Measurements from ENCODE around the gene FAM25A. TPM values are rescaled to one million over a fixed set of nuclear protein-coding genes. Genes with fewer than 3 reads are reported as not detected.
"Not testable (repeated sequence)": the region's sequence is repeated elsewhere in the genome, so short reads cannot be mapped to it uniquely, and the experiment has no call there.

Gene FAM25A
- total RNA-seq, 6 experiments from 2014 or later = not detected

DNA sequence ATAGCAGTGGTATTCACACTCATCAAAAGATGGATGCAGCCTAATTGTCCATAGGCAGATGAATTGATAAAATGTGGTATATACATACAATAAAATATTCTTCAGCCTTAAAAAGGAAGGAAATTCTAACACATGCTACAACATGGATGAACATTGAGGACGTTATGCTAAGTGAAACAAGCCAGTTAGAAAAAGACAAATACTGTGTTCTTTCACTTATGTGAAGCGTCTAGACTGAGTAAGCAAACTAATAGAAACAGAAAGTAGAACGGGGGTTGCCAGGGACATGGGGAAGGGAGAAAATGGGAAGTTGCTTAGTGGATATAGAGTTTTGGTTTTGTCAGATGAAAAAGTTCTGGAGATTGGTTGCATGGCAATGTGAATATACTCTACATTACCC is 6.6 kb upstream of the FAM25A start:
- not testable (repeated sequence) for H3K4me3 Mint-ChIP-seq, H3K9me3 Mint-ChIP-seq

DNA sequence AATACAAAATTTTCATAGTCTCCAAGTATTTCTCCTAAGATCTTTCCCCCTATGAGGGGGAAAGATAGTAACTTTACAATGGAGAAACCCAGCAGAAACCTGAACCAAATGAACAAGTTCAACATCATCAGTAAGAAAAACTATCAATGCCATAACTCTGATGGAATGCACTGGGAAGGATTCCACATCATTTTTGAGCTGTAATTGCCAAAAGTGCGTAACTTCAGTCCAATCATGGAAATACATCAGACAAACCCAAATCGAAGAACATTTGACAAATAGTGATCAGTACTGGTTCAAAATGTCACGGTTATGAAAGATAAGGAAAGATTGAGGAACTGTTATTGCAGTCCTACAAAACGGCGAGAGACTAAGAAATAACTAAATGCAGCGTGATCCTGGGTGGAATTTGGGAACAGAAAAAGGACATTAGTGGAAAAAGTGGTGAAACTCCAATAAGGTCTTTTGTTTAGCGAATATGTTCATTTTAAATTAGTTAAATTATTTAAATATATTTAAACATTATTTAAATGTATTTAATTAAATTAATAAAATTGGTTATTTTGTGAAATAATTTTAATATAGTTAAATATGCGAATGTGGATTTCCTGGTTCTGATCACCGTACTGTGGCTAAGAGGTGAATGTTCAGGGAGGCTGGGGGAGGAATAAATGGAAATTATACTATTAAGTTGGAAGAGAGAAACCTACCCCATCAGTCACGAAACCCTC is 4.9 kb upstream of the FAM25A start:
- peaks cover 21% of the 10 kb centered on the region for H3K4me1 Mint-ChIP-seq (ENCODE audit: low read depth)
- H3K4me3 Mint-ChIP-seq; H3K36me3 Mint-ChIP-seq (ENCODE audit: low read depth); H3K9me3 Mint-ChIP-seq; H3K27ac Mint-ChIP-seq; DNase-seq; H3K27me3 Mint-ChIP-seq (ENCODE audit: insufficient read depth): not testable (repeated sequence)

More for the DNA sequence above, 6.6 kb upstream of the FAM25A start:
- peaks cover 21% of the 10 kb centered on the region for H3K4me1 Mint-ChIP-seq (ENCODE audit: low read depth)
- not testable (repeated sequence) for H3K27ac Mint-ChIP-seq; H3K36me3 Mint-ChIP-seq (ENCODE audit: low read depth); DNase-seq; H3K27me3 Mint-ChIP-seq (ENCODE audit: insufficient read depth)

DNA sequence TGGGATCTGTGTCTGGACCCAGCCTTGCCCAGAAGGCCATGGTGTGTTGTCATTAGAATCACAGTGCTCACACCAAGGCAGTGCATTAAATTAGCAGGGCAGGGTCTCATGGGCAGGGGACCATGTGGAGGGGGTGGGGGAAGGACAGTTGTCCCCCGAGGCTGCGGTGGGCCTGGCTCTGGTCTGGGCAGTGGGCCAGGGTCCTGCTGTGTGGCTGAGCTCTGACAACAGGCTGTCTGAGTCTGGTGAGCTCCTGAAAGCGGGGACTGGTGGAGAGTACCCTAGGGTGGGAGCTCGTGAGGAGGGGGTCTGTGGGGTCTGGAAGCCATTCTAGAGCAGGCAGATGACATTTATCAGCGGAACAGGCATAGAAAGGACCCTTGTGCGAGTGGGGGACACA is 2.0 kb upstream of the FAM25A start:
- H3K36me3 Mint-ChIP-seq (ENCODE audit: low read depth); H3K9me3 Mint-ChIP-seq; H3K27me3 Mint-ChIP-seq (ENCODE audit: insufficient read depth); DNase-seq; H3K27ac Mint-ChIP-seq; H3K4me3 Mint-ChIP-seq: not testable (repeated sequence)
- peaks cover 21% of the 10 kb centered on the region for H3K4me1 Mint-ChIP-seq (ENCODE audit: low read depth)

DNA sequence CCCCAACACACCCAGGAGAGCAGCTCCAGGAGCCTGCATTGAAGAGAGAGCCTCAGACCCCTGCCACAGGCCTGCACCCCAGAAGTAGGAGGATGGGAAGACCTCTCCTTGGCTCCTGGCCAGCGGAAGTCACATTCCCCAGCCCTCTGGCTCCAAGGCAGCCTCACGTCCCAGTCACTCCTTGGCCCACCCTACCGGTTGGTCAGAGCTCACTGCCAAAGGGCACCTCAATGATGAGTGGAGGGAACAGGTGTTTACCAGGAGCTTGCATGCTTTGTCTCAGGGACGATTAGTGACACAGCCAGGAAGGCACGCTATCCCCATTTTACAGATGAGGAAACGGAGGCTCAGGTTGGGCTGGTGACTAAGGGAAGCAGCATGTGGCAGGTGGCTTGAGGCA is 1.0 kb upstream of the FAM25A start:
- not testable (repeated sequence) for DNase-seq; H3K27me3 Mint-ChIP-seq (ENCODE audit: insufficient read depth); H3K9me3 Mint-ChIP-seq; H3K36me3 Mint-ChIP-seq (ENCODE audit: low read depth); H3K27ac Mint-ChIP-seq; H3K4me3 Mint-ChIP-seq
- H3K4me1 Mint-ChIP-seq (ENCODE audit: low read depth) = peaks cover 21% of the 10 kb centered on the region

- not testable (repeated sequence) for DNase-seq; H3K27me3 Mint-ChIP-seq (ENCODE audit: insufficient read depth); H3K4me3 Mint-ChIP-seq; H3K9me3 Mint-ChIP-seq; H3K27ac Mint-ChIP-seq; H3K36me3 Mint-ChIP-seq (ENCODE audit: low read depth)
- peaks cover 24% of the 10 kb centered on the region for H3K4me1 Mint-ChIP-seq (ENCODE audit: low read depth)
Measured at GRCh38 chr10:87019504-87019903, 590 bp upstream of the FAM25A start.

DNA sequence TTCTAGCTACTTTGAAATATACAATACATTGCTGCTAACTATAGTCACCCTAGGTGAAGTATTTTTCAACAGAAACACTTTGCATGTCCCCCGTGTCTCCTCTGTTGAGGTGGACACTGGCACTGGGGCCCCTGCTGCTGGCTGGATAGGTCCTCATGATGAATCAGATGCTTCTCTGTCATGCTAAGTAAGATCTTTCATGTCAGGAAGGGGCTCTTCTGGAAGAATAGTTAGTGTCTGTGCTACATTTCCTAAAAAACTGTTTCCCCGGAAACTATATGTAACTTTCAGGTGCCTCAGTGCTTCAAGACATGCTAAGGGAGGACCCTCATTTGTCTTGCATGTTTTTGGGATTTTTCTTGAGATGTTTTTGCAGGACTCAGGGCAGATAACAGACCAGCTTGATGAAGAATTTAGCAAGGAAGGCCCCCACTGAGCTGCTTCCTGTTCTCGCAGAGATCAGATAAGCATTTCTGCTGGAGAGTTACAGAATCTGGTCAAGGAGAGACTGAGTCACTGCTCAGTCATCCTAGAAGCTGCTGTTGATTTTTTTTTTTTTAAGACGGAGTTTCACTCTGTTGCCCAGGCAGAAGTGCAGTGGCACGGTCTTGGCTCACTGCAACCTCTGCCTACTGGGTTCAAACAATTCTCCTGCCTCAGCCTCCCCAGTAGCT is 5.3 kb downstream of the FAM25A start:
- DNase-seq = peak; percentile 83
- Mint-ChIP-seq H3K4me1 (ENCODE audit: low read depth) (peaks cover 21% of the 10 kb centered on the region), H3K4me3 (peak overlapping the region; percentile 73), H3K27ac (peak overlapping the region; percentile 88)
- H3K9me3 Mint-ChIP-seq; H3K27me3 Mint-ChIP-seq (ENCODE audit: insufficient read depth); H3K36me3 Mint-ChIP-seq (ENCODE audit: low read depth): not testable (repeated sequence)

GRCh38 chr10:87026747-87027508 is 6.8 kb downstream of the FAM25A start:
- H3K36me3 Mint-ChIP-seq (ENCODE audit: low read depth); DNase-seq; H3K9me3 Mint-ChIP-seq; H3K27me3 Mint-ChIP-seq (ENCODE audit: insufficient read depth); H3K27ac Mint-ChIP-seq; H3K4me3 Mint-ChIP-seq: not testable (repeated sequence)
- peaks cover 21% of the 10 kb centered on the region for H3K4me1 Mint-ChIP-seq (ENCODE audit: low read depth)

- not testable (repeated sequence) for H3K4me3 Mint-ChIP-seq; H3K27me3 Mint-ChIP-seq (ENCODE audit: insufficient read depth); H3K27ac Mint-ChIP-seq; H3K36me3 Mint-ChIP-seq (ENCODE audit: low read depth); H3K9me3 Mint-ChIP-seq; DNase-seq
- H3K4me1 Mint-ChIP-seq (ENCODE audit: low read depth) = peaks cover 13% of the 10 kb centered on the region
Measured at GRCh38 chr10:87030419-87030818, 10.3 kb downstream of the FAM25A start.

DNA sequence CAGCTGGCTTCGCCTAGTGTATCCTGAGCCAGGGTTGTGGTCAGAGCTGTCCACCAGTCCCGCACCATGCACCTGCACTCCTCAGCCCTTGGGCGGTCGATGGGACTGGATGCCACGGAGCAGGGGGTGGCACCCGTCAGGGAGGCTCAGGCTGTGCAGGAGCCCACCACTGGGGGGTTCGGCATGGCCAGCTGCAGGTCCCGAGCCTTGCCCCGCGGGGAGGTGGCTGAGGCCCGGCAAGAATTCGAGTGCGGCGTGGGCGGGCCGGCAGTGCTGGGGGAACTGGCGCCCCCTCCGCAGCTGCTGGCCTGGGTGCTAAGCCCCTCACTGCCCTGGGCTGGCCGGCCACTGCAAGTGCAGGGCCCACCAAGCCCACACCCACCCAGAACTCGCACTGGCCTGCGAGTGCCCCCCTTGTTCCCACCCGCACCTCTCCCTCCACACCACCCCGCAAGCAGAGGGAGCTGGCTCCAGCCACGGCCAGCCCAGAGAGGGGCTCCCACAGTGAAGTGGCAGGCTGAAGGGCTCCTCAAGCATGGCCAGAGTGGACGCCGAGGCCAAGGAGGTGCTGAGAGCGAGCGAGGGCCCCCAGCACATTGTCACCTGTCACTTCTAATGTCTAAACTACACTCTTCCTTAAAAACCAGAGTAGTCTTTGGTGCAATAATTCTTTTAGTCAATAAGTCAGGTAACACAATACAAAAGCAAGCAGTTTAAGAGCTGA is 11.0 kb downstream of the FAM25A start:
- TF ChIP-seq, protein P1, sequence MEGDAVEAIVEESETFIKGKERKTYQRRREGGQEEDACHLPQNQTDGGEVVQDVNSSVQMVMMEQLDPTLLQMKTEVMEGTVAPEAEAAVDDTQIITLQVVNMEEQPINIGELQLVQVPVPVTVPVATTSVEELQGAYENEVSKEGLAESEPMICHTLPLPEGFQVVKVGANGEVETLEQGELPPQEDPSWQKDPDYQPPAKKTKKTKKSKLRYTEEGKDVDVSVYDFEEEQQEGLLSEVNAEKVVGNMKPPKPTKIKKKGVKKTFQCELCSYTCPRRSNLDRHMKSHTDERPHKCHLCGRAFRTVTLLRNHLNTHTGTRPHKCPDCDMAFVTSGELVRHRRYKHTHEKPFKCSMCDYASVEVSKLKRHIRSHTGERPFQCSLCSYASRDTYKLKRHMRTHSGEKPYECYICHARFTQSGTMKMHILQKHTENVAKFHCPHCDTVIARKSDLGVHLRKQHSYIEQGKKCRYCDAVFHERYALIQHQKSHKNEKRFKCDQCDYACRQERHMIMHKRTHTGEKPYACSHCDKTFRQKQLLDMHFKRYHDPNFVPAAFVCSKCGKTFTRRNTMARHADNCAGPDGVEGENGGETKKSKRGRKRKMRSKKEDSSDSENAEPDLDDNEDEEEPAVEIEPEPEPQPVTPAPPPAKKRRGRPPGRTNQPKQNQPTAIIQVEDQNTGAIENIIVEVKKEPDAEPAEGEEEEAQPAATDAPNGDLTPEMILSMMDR (IDR thresholded peaks at IDR 0.05) = no peak
- peaks cover 7% of the 10 kb centered on the region; the same call in 1 of the 2 replicates for H3K9me3 Mint-ChIP-seq
- no peak overlapping the region for H3K27ac Mint-ChIP-seq
- peaks cover 6% of the 10 kb centered on the region for H3K4me1 Mint-ChIP-seq (ENCODE audit: low read depth)
- H3K4me3 Mint-ChIP-seq = no peak overlapping the region
- peaks cover 6% of the 10 kb centered on the region; the same call in 1 of the 2 replicates for H3K36me3 Mint-ChIP-seq (ENCODE audit: low read depth)
- peaks cover 3% of the 10 kb centered on the region; the same call in 1 of the 2 replicates for H3K27me3 Mint-ChIP-seq (ENCODE audit: insufficient read depth)
- DNase-seq = no peak

All from HFFc6 (cell line).